Measurements from ENCODE around the gene IZUMO4. TPM values are rescaled to one million over a fixed set of nuclear protein-coding genes. Genes with fewer than 3 reads are reported as not detected.
"Not testable (repeated sequence)": the region's sequence is repeated elsewhere in the genome, so short reads cannot be mapped to it uniquely, and the experiment has no call there.

The IZUMO4 gene
- total and polyA plus RNA-seq, 5 donors from 2014 or later: 0.47 to 16.5 (median 0.78) TPM

DNA sequence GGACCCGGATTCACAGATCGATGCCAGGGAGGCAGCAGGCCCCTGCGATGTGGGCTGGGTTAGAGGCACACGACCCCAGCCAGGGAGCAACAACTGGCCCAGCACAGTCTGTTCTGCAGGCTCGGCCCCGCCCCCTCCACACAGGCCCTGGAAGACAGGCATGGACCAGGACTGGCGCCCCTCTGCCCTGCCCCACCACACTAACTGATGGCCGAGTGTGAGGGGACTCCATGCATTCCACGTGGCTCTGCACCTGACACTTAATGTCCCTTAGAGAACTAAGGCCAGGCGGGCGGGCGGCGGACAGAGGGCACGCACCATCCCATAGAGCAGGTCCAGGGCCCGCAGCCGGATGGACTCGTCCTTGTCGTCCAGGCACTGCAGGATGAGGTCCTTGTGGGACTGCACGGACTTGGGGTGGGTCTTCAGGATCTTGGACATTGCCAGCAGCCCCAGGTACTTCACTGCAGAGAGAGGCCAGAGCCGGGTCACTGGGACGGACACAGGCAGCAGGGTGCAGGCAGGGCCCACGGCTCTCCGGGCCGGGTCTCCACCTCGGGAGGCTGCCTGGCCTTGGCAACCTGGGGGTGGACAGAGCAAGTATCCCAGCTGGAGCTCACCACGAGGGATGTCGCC is 24.8 kb downstream of the IZUMO4 start:
- Mint-ChIP-seq H3K4me3 (no peak overlapping the region), H3K27ac (no peak overlapping the region), H3K9me3 (no peaks in the 10 kb centered on the region), H3K4me1 (no peaks in the 10 kb centered on the region), H3K27me3 (no peaks in the 10 kb centered on the region), H3K36me3 (peaks cover 13% of the 10 kb centered on the region)
- DNase-seq (no peak), ATAC-seq (ENCODE audit: low read depth in 2 of 2) (no peak)
- no peak overlapping the region for H3K4me3 ChIP-seq (ENCODE audit: low read depth, low read length)
- no peaks in the 10 kb centered on the region for H3K9me3 ChIP-seq (ENCODE audit: control insufficient read depth in 2 of 2, low read length in 2 of 2)
- no peak overlapping the region for H3K27ac ChIP-seq (ENCODE audit: insufficient read depth, low read length, poor library complexity, severe bottlenecking)
- H3K4me1 ChIP-seq (ENCODE audit: control insufficient read depth, insufficient read depth, low read length, poor library complexity, severe bottlenecking): no peaks in the 10 kb centered on the region
- peaks cover 54% of the 10 kb centered on the region for H3K36me3 ChIP-seq (ENCODE audit: control insufficient read depth, insufficient read depth, low read length)
- no peaks in the 10 kb centered on the region for H3K27me3 ChIP-seq (ENCODE audit: control insufficient read depth, insufficient read depth, low read length)

DNA sequence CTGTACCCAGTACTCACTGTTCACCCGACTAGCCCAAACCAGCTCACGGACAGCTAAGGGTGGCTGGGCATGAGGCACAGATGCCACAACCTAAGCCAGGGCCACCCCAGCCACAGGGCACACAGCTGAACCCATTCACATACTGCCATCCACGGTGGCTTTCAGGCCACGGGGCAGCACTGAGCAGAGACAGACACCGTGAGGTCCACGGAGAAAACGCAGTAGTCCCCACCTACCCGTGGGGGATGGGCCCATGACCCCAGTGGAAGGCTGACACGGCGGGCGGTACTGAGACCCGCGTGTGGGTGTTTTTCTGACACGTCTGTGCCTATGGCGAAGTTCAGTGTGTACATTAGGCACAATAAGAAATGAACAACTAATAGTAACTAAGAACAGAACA is 25.5 kb downstream of the IZUMO4 start:
- ATAC-seq (ENCODE audit: low read depth in 2 of 2) (no peak), DNase-seq (no peak)
- H3K4me3 ChIP-seq (ENCODE audit: low read depth, low read length): no peak overlapping the region
- Mint-ChIP-seq H3K27ac (no peak overlapping the region), H3K4me1 (no peaks in the 10 kb centered on the region), H3K4me3 (no peak overlapping the region), H3K36me3 (peaks cover 13% of the 10 kb centered on the region), H3K9me3 (no peaks in the 10 kb centered on the region), H3K27me3 (no peaks in the 10 kb centered on the region)
- H3K36me3 ChIP-seq (ENCODE audit: control insufficient read depth, insufficient read depth, low read length): peaks cover 46% of the 10 kb centered on the region
- H3K4me1 ChIP-seq (ENCODE audit: control insufficient read depth, insufficient read depth, low read length, poor library complexity, severe bottlenecking): no peaks in the 10 kb centered on the region
- H3K9me3 ChIP-seq (ENCODE audit: control insufficient read depth in 2 of 2, low read length in 2 of 2): no peaks in the 10 kb centered on the region
- H3K27me3 ChIP-seq (ENCODE audit: control insufficient read depth, insufficient read depth, low read length): no peaks in the 10 kb centered on the region
- no peak overlapping the region for H3K27ac ChIP-seq (ENCODE audit: insufficient read depth, low read length, poor library complexity, severe bottlenecking)

DNA sequence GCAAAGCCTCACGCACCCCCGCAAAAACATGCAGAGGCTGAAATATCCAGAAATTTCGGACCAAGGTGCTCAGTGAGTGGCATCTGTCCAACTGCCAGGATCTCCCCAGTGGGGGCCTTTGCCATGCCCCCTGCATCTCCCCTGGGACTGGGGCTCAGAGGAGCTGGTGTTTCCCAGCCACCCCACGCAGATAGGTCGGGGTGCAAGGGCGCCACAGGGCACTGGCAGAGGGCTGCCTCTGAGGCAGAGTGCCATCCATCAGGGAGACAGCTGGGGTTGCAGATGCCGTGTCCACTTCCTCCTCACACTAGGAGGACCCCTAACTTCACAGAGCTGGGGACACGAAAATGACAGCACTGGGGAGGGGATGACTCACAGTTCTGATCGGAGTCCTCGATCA is 26.3 kb downstream of the IZUMO4 start:
- Histone ChIP-seq H3K27ac (ENCODE audit: insufficient read depth, low read length, poor library complexity, severe bottlenecking) (no peak overlapping the region), H3K27me3 (ENCODE audit: control insufficient read depth, insufficient read depth, low read length) (no peaks in the 10 kb centered on the region), H3K4me1 (ENCODE audit: control insufficient read depth, insufficient read depth, low read length, poor library complexity, severe bottlenecking) (no peaks in the 10 kb centered on the region), H3K36me3 (ENCODE audit: control insufficient read depth, insufficient read depth, low read length) (peaks cover 46% of the 10 kb centered on the region), H3K4me3 (ENCODE audit: low read depth, low read length) (no peak overlapping the region), H3K9me3 (ENCODE audit: control insufficient read depth in 2 of 2, low read length in 2 of 2) (no peaks in the 10 kb centered on the region)
- H3K4me1 Mint-ChIP-seq: no peaks in the 10 kb centered on the region
- no peak overlapping the region for H3K4me3 Mint-ChIP-seq
- no peaks in the 10 kb centered on the region for H3K27me3 Mint-ChIP-seq
- no peak overlapping the region for H3K27ac Mint-ChIP-seq
- no peak for ATAC-seq (ENCODE audit: low read depth in 2 of 2)
- H3K9me3 Mint-ChIP-seq: no peaks in the 10 kb centered on the region
- peaks cover 11% of the 10 kb centered on the region for H3K36me3 Mint-ChIP-seq
- no peak for DNase-seq

DNA sequence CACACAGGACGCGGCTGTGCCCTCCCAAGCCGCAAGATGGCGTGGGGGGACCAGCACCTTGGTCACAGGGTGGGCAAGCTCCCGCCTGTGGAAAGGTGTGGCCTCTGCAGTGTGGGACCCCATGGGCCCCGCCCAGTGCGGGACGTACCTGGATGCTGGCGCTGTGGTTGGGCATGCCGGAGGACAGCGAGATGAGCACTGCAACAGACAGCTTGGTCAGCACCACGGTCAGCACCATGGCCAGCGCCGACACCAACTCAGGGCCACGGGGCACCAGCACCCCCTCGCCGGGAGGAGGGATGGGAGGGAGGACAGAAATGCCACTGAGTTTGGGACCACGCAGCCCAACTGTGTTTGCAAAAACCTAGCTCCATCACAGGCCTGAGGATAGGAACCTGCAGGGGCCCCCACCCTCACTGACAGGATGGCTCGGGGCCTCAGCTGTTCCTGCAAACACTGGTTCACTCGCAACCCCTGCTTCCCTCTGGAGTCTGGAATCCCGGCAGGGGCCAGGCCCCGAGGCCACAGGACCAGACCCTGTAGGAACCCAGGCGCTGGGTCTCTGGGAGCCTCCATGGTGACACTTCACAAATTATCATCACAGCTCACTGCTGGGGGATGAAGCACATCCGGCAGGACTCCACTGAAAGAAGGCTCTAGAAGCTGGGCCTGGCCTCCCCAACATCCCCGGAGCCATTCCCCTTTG is 27.1 kb downstream of the IZUMO4 start:
- Histone ChIP-seq H3K4me1 (ENCODE audit: control insufficient read depth, insufficient read depth, low read length, poor library complexity, severe bottlenecking) (no peaks in the 10 kb centered on the region), H3K27ac (ENCODE audit: insufficient read depth, low read length, poor library complexity, severe bottlenecking) (no peak overlapping the region), H3K4me3 (ENCODE audit: low read depth, low read length) (no peak overlapping the region), H3K36me3 (ENCODE audit: control insufficient read depth, insufficient read depth, low read length) (peaks cover 38% of the 10 kb centered on the region), H3K27me3 (ENCODE audit: control insufficient read depth, insufficient read depth, low read length) (no peaks in the 10 kb centered on the region), H3K9me3 (ENCODE audit: control insufficient read depth in 2 of 2, low read length in 2 of 2) (no peaks in the 10 kb centered on the region)
- H3K4me3 Mint-ChIP-seq: no peak overlapping the region
- H3K36me3 Mint-ChIP-seq: peaks cover 4% of the 10 kb centered on the region
- ATAC-seq (ENCODE audit: low read depth in 2 of 2): no peak
- no peaks in the 10 kb centered on the region for H3K27me3 Mint-ChIP-seq
- H3K9me3 Mint-ChIP-seq: no peaks in the 10 kb centered on the region
- H3K4me1 Mint-ChIP-seq: no peaks in the 10 kb centered on the region
- H3K27ac Mint-ChIP-seq: no peak overlapping the region
- DNase-seq: no peak

DNA sequence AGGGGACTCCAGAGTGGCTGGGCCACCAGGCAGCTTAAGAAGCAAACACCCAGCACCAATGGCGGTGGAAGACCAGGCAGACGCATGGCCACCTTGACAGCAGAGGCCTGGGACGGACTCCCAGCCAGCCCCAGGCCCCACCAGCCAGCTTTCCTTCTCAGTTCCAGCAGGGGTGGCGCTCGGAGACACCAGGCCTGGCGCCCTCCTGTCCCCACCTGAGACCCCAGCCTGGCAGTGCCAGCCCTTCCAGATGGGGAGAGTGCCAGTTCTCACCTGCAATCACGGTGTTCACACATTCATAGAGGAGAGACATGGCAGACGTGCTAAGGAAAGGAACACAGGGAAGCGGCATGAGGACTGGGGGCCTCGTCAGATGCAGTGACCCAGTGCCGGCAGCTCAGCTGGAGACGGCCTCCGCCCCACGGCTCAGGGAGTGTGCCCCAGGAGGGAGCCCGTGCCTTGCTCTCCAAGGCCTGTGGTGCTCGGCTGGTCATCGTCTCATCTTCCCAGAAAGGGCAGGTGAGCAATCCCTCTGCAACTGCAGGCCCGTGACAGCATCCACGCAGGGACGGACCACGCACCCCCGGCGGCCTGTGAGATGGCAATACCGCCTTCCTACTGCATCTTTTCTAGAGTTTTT is 30.3 kb downstream of the IZUMO4 start:
- no peak for ATAC-seq (ENCODE audit: low read depth in 2 of 2)

DNA sequence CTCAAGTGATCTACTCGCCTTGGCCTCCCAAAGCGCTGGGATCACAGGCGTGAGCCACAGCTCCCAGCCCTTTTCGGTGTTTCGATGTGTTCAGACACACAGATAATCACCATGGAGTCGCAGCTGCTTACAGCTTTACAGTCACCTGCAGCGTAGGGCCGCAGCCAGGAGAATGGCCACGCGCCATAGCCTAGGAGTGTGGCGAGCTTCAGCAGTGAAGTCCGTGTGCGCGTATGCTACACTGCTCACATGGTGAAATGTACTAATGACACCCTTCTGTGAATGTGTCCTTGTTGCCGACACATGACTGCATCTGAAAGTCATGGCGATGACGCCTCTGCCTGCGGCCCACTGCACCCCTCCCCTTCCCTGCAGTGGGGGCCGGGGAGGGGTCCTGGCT is 31.0 kb downstream of the IZUMO4 start:
- ATAC-seq (ENCODE audit: low read depth in 2 of 2) (no peak), DNase-seq (no peak)
- H3K9me3 ChIP-seq (ENCODE audit: control insufficient read depth in 2 of 2, low read length in 2 of 2): no peaks in the 10 kb centered on the region
- Mint-ChIP-seq H3K4me1 (no peaks in the 10 kb centered on the region), H3K27ac (no peak overlapping the region), H3K4me3 (no peak overlapping the region), H3K27me3 (no peaks in the 10 kb centered on the region), H3K36me3 (peaks cover 3% of the 10 kb centered on the region), H3K9me3 (no peaks in the 10 kb centered on the region)
- H3K4me3 ChIP-seq (ENCODE audit: low read depth, low read length): no peak overlapping the region
- H3K36me3 ChIP-seq (ENCODE audit: control insufficient read depth, insufficient read depth, low read length): peaks cover 37% of the 10 kb centered on the region
- H3K27me3 ChIP-seq (ENCODE audit: control insufficient read depth, insufficient read depth, low read length): no peaks in the 10 kb centered on the region
- H3K4me1 ChIP-seq (ENCODE audit: control insufficient read depth, insufficient read depth, low read length, poor library complexity, severe bottlenecking): no peaks in the 10 kb centered on the region
- H3K27ac ChIP-seq (ENCODE audit: insufficient read depth, low read length, poor library complexity, severe bottlenecking): no peak overlapping the region

More for the DNA sequence above, 30.3 kb downstream of the IZUMO4 start:
- Mint-ChIP-seq H3K27me3 (no peaks in the 10 kb centered on the region), H3K4me1 (no peaks in the 10 kb centered on the region), H3K36me3 (peaks cover 3% of the 10 kb centered on the region), H3K27ac (no peak overlapping the region), H3K4me3 (no peak overlapping the region), H3K9me3 (no peaks in the 10 kb centered on the region)
- Histone ChIP-seq H3K27me3 (ENCODE audit: control insufficient read depth, insufficient read depth, low read length) (no peaks in the 10 kb centered on the region), H3K4me3 (ENCODE audit: low read depth, low read length) (no peak overlapping the region), H3K4me1 (ENCODE audit: control insufficient read depth, insufficient read depth, low read length, poor library complexity, severe bottlenecking) (no peaks in the 10 kb centered on the region), H3K36me3 (ENCODE audit: control insufficient read depth, insufficient read depth, low read length) (peaks cover 37% of the 10 kb centered on the region), H3K9me3 (ENCODE audit: control insufficient read depth in 2 of 2, low read length in 2 of 2) (no peaks in the 10 kb centered on the region), H3K27ac (ENCODE audit: insufficient read depth, low read length, poor library complexity, severe bottlenecking) (no peak overlapping the region)
- no peak for DNase-seq

DNA sequence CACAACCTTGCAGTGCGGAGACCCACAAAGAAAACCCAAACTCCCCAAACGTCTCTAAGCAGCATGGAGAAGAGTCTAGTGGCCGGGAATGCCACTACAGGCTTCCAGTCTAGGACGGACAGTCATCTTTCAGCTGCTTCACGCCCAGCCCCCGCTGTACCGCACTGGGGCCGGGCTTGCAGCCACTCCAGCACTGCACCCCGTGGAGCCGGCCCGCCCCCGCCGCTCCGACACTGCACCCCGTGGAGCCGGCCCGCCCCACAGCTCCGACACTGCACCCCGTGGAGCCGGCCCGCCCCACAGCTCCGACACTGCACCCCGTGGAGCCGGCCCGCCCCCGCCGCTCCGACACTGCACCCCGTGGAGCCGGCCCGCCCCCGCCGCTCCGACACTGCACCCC is 31.5 kb downstream of the IZUMO4 start:
- not testable (repeated sequence) for H3K9me3 ChIP-seq (ENCODE audit: control insufficient read depth in 2 of 2, low read length in 2 of 2); H3K27me3 Mint-ChIP-seq; H3K4me1 ChIP-seq (ENCODE audit: control insufficient read depth, insufficient read depth, low read length, poor library complexity, severe bottlenecking); H3K27me3 ChIP-seq (ENCODE audit: control insufficient read depth, insufficient read depth, low read length); H3K9me3 Mint-ChIP-seq; DNase-seq; H3K36me3 Mint-ChIP-seq; H3K27ac ChIP-seq (ENCODE audit: insufficient read depth, low read length, poor library complexity, severe bottlenecking); ATAC-seq (ENCODE audit: low read depth in 2 of 2); H3K4me3 ChIP-seq (ENCODE audit: low read depth, low read length); H3K4me1 Mint-ChIP-seq; H3K27ac Mint-ChIP-seq; H3K4me3 Mint-ChIP-seq
- peaks cover 40% of the 10 kb centered on the region for H3K36me3 ChIP-seq (ENCODE audit: control insufficient read depth, insufficient read depth, low read length)

DNA sequence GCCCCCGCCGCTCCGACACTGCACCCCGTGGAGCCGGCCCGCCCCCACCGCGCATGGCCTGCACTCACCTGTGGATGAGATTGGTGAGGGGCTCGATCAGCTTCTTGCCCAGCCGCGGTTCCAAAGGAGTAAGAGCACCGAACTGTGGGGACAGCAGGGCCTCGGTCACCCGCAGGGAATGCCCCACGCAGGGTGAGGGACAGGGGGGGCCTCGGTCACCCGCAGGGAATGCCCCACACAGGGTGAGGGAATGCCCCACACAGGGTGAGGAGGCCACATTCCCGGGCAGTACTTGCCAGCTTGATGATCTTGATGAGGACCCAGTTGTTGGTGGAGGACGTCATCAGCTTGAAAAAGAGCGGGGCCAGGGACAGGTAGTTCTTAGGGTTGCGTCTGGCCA is 32.3 kb downstream of the IZUMO4 start:
- H3K9me3 ChIP-seq (ENCODE audit: control insufficient read depth in 2 of 2, low read length in 2 of 2): no peaks in the 10 kb centered on the region
- no peak for DNase-seq
- H3K27ac Mint-ChIP-seq: no peak overlapping the region
- no peaks in the 10 kb centered on the region for H3K4me1 Mint-ChIP-seq
- peaks cover 41% of the 10 kb centered on the region for H3K36me3 ChIP-seq (ENCODE audit: control insufficient read depth, insufficient read depth, low read length)
- H3K27me3 Mint-ChIP-seq: no peaks in the 10 kb centered on the region
- H3K36me3 Mint-ChIP-seq: peaks cover 7% of the 10 kb centered on the region
- H3K4me3 ChIP-seq (ENCODE audit: low read depth, low read length): no peak overlapping the region
- H3K9me3 Mint-ChIP-seq: no peaks in the 10 kb centered on the region
- no peak overlapping the region for H3K27ac ChIP-seq (ENCODE audit: insufficient read depth, low read length, poor library complexity, severe bottlenecking)
- H3K4me3 Mint-ChIP-seq: no peak overlapping the region
- no peaks in the 10 kb centered on the region for H3K4me1 ChIP-seq (ENCODE audit: control insufficient read depth, insufficient read depth, low read length, poor library complexity, severe bottlenecking)
- H3K27me3 ChIP-seq (ENCODE audit: control insufficient read depth, insufficient read depth, low read length): no peaks in the 10 kb centered on the region
- ATAC-seq (ENCODE audit: low read depth in 2 of 2): no peak
